Stimulated activated CD8-positive, alpha-beta memory T cell treated with anti-CD3 and anti-CD28 coated beads, Interleukin-7, amount 100 ng/mL, for 1 hour (primary cell): ENCODE results near the gene TRUB1.
"Not testable (repeated sequence)": the region's sequence is repeated elsewhere in the genome, so short reads cannot be mapped to it uniquely, and the experiment has no call there.

Experiments
- DNase-seq, 2 donors: peaks; one replicate each; pipeline ENCODE4 v3.0.0-alpha.2; 2020; ENCODE audit warnings: low read depth in 2 of 2

TRUB1 gene

GRCh38 chr10:114937962-114938855, at the start of gene TRUB1:
TRUB1 (plus strand) TSS chr10:114938195; CDS start chr10:114938254, 59 bp downstream.
- peak; percentile 78 to 79 for DNase-seq

- DNase-seq, result no peak
These were observed 44.7 kb upstream of the TRUB1 start for GRCh38 chr10:114893251-114893650.

GRCh38 chr10:114894911-114895310, 43.1 kb upstream of the TRUB1 start:
- no peak for DNase-seq

- not testable (repeated sequence) for DNase-seq
These were observed 41.0 kb upstream of the TRUB1 start for GRCh38 chr10:114897011-114897410.

- no peak for DNase-seq
These were observed 40.4 kb upstream of the TRUB1 start for GRCh38 chr10:114897593-114897992.

- DNase-seq, result no peak
These were observed 38.0 kb upstream of the TRUB1 start for GRCh38 chr10:114899982-114900381.

- no peak for DNase-seq
These were observed 37.3 kb upstream of the TRUB1 start for GRCh38 chr10:114900658-114901057.

GRCh38 chr10:114902151-114902550, 35.8 kb upstream of the TRUB1 start:
- DNase-seq, result no peak

GRCh38 chr10:114905450-114905849, 32.5 kb upstream of the TRUB1 start:
- no peak for DNase-seq

- no peak for DNase-seq
These were observed 31.0 kb upstream of the TRUB1 start for GRCh38 chr10:114906981-114907380.

GRCh38 chr10:114908896-114909295, 29.1 kb upstream of the TRUB1 start:
- no peak for DNase-seq

GRCh38 chr10:114911052-114911711, 26.8 kb upstream of the TRUB1 start:
- DNase-seq, result no peak

GRCh38 chr10:114911801-114912469, 26.1 kb upstream of the TRUB1 start:
- DNase-seq, result no peak

GRCh38 chr10:114912470-114912859, 25.5 kb upstream of the TRUB1 start:
- no peak for DNase-seq

GRCh38 chr10:114914560-114914959, 23.4 kb upstream of the TRUB1 start:
- DNase-seq, result no peak

GRCh38 chr10:114915294-114915693, 22.7 kb upstream of the TRUB1 start:
- no peak for DNase-seq

GRCh38 chr10:114916653-114917052, 21.3 kb upstream of the TRUB1 start:
- no peak for DNase-seq

GRCh38 chr10:114917459-114917858, 20.5 kb upstream of the TRUB1 start:
- no peak for DNase-seq

- no peak for DNase-seq
These were observed 19.9 kb upstream of the TRUB1 start for GRCh38 chr10:114917927-114918672.

GRCh38 chr10:114920459-114920858, 17.5 kb upstream of the TRUB1 start:
- no peak for DNase-seq

- no peak for DNase-seq
These were observed 16.0 kb upstream of the TRUB1 start for GRCh38 chr10:114922003-114922402.

- DNase-seq, result no peak
These were observed 14.4 kb upstream of the TRUB1 start for GRCh38 chr10:114923551-114923950.
